Erythroblast (primary cell): ENCODE measurements around the gene DPH3.

Experiments used
- GATA1 ChIP-seq: IDR thresholded peaks from 2 replicates; pipeline ENCODE4 v1.6.1; 2011; ENCODE audit warnings: low read depth, mild to moderate bottlenecking, control low read depth, low read length, moderate library complexity
- POLR2A ChIP-seq: IDR thresholded peaks from 2 replicates; pipeline ENCODE4 v1.6.1; 2011; ENCODE audit warnings: mild to moderate bottlenecking, low read length

DNA sequence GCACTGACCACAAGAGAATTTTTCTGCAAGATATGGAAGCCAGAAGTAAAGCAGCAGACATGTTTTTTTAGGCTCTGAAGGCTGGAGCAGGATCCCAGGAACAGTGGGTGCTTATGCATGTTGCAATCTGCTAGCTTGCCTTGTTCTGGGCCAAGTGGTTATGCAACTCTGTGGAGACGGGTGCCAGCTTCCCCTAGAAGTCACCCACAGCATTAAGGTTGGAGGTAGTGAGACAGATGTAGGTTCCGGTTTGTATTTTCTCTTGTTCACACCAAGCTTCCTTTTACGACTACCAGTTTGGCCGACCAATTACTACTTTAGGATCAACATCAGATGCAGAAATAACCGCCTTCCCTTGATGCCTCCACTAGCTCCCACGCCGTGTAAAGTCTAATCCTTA is 11.1 kb downstream of the DPH3 start:
- TF ChIP-seq POLR2A (no peak), GATA1 (no peak)
